ENCODE results near the gene ABCA12.

Gene ABCA12

DNA sequence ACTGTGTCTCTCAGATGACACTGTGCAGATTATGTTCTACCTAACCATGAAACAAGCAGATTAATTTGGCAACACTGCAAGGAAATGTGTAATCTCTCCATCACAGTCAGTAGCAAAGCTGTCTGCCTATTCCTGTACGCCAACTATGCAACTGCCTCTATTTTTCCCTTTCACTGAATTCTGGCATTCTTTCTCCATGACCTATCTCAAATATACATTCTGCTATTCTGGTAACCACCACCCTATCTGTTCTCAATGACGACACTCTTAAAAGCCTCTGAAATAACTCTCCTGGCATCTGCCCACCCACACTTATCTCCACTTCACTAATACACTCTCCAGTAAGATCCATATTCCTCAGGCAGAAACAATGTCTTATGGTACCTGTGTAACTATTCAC lies 78.7 kb downstream of the ABCA12 start:
- TF ChIP-seq, protein P1, sequence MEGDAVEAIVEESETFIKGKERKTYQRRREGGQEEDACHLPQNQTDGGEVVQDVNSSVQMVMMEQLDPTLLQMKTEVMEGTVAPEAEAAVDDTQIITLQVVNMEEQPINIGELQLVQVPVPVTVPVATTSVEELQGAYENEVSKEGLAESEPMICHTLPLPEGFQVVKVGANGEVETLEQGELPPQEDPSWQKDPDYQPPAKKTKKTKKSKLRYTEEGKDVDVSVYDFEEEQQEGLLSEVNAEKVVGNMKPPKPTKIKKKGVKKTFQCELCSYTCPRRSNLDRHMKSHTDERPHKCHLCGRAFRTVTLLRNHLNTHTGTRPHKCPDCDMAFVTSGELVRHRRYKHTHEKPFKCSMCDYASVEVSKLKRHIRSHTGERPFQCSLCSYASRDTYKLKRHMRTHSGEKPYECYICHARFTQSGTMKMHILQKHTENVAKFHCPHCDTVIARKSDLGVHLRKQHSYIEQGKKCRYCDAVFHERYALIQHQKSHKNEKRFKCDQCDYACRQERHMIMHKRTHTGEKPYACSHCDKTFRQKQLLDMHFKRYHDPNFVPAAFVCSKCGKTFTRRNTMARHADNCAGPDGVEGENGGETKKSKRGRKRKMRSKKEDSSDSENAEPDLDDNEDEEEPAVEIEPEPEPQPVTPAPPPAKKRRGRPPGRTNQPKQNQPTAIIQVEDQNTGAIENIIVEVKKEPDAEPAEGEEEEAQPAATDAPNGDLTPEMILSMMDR (IDR thresholded peaks at IDR 0.05; ENCODE audit: low read depth, low read length, poor library complexity, severe bottlenecking) = no peak
- TF ChIP-seq EZH2phosphoT487 (IDR thresholded peaks at IDR 0.05; ENCODE audit: borderline replicate concordance, low read length) = no peak
- Histone ChIP-seq H3K9me2 (replicated peaks; ENCODE audit: control insufficient read depth, low read length) (no peaks in the 10 kb centered on the region), H3K9me3 (ENCODE audit: control insufficient read depth, insufficient read depth, low read length) (no peaks in the 10 kb centered on the region), H3K4me1 (ENCODE audit: control insufficient read depth, low read length) (no peaks in the 10 kb centered on the region), H3F3A (ENCODE audit: control insufficient read depth, insufficient read depth) (no peaks in the 10 kb centered on the region), H3K27me3 (ENCODE audit: control insufficient read depth, low read length) (no peaks in the 10 kb centered on the region), H3K79me2 (ENCODE audit: control insufficient read depth, low read length) (no peaks in the 10 kb centered on the region), H3K4me2 (ENCODE audit: low read length) (no peak overlapping the region), H4K20me1 (ENCODE audit: control insufficient read depth, insufficient read depth, low read depth, low read length) (no peaks in the 10 kb centered on the region), H3K4me3 (ENCODE audit: low read length) (no peak overlapping the region), H3K36me3 (ENCODE audit: control insufficient read depth, low read length) (no peaks in the 10 kb centered on the region), H3K27ac (ENCODE audit: low read depth, low read length) (no peak overlapping the region)

DNA sequence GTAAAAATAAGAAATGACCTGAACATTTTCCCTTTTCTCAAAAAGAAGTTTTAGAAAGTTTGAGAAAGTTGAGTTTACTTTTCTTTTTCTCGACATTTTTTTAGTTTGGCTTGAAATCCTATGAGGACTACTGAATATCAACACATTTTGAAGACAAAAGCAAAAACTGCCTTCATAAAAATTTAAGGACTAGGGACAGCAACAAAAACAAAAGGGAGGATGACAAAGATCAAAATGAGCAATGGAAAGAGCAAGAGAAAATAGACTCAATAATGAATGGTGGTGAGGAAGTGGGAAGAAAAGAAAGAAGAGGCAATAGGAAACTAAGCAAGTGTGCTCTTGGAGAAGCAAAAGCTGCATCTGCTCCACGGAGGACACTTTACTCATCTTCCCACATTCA lies 82.5 kb downstream of the ABCA12 start:
- Histone ChIP-seq H3K9me3 (ENCODE audit: control insufficient read depth, insufficient read depth, low read length) (no peaks in the 10 kb centered on the region), H3K4me1 (ENCODE audit: control insufficient read depth, low read length) (no peaks in the 10 kb centered on the region), H3K4me2 (ENCODE audit: low read length) (no peak overlapping the region), H3K4me3 (ENCODE audit: low read length) (no peak overlapping the region), H4K20me1 (ENCODE audit: control insufficient read depth, insufficient read depth, low read depth, low read length) (no peaks in the 10 kb centered on the region), H3K27me3 (ENCODE audit: control insufficient read depth, low read length) (no peaks in the 10 kb centered on the region), H3K79me2 (ENCODE audit: control insufficient read depth, low read length) (no peaks in the 10 kb centered on the region), H3K36me3 (ENCODE audit: control insufficient read depth, low read length) (no peaks in the 10 kb centered on the region), H3F3A (ENCODE audit: control insufficient read depth, insufficient read depth) (no peaks in the 10 kb centered on the region), H3K9me2 (replicated peaks; ENCODE audit: control insufficient read depth, low read length) (no peaks in the 10 kb centered on the region), H3K27ac (ENCODE audit: low read depth, low read length) (no peak overlapping the region)
- TF ChIP-seq, protein P1 (IDR thresholded peaks at IDR 0.05; ENCODE audit: low read depth, low read length, poor library complexity, severe bottlenecking) = no peak
- no peak for TF ChIP-seq EZH2phosphoT487 (IDR thresholded peaks at IDR 0.05; ENCODE audit: borderline replicate concordance, low read length)

DNA sequence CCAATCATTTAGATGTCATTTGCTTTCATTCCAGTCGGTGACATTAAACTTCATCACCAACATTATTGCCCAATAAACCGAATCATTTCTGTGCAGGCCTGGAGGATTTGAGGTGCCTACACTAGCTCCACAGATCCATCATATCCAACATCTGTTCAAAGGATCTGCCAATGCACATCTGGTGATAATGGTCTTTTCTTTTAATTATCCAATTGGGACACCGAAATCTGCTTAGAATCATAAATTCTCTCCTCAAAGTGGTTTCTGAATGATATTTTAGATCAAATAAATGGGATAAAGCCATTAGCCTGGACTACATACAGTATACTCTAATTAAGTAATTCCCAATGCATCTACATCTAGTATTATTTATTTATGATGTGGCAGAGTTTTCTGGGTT lies 85.6 kb downstream of the ABCA12 start:
- TF ChIP-seq EZH2phosphoT487 (IDR thresholded peaks at IDR 0.05; ENCODE audit: borderline replicate concordance, low read length) = no peak
- Histone ChIP-seq H3K4me2 (ENCODE audit: low read length) (no peak overlapping the region), H3F3A (ENCODE audit: control insufficient read depth, insufficient read depth) (no peaks in the 10 kb centered on the region), H4K20me1 (ENCODE audit: control insufficient read depth, insufficient read depth, low read depth, low read length) (no peaks in the 10 kb centered on the region), H3K4me1 (ENCODE audit: control insufficient read depth, low read length) (no peaks in the 10 kb centered on the region), H3K36me3 (ENCODE audit: control insufficient read depth, low read length) (no peaks in the 10 kb centered on the region), H3K9me3 (ENCODE audit: control insufficient read depth, insufficient read depth, low read length) (no peaks in the 10 kb centered on the region), H3K9me2 (replicated peaks; ENCODE audit: control insufficient read depth, low read length) (no peaks in the 10 kb centered on the region), H3K4me3 (ENCODE audit: low read length) (no peak overlapping the region), H3K27me3 (ENCODE audit: control insufficient read depth, low read length) (no peaks in the 10 kb centered on the region), H3K27ac (ENCODE audit: low read depth, low read length) (no peak overlapping the region), H3K79me2 (ENCODE audit: control insufficient read depth, low read length) (no peaks in the 10 kb centered on the region)

DNA sequence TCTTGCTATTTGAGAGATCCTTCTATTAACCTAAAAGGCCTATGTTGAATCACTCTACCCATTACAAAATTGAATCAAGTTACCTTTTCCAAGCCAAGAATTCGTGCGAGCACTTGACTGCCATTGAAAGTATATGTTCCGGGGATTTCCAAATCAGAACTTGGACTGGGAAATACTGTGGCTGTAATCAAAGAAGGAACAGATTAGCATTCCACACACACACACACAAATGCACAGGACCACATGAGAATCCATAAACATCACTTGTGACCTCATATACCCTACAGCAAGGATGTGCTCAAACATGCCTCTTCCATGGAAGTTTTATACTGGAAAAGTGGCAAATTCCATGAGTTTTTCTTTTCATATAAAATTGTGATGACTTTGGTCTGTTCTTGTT lies 86.0 kb downstream of the ABCA12 start:
- Histone ChIP-seq H3F3A (ENCODE audit: control insufficient read depth, insufficient read depth) (no peaks in the 10 kb centered on the region), H3K4me3 (ENCODE audit: low read length) (no peak overlapping the region), H3K9me2 (replicated peaks; ENCODE audit: control insufficient read depth, low read length) (no peaks in the 10 kb centered on the region), H3K9me3 (ENCODE audit: control insufficient read depth, insufficient read depth, low read length) (no peaks in the 10 kb centered on the region), H3K4me1 (ENCODE audit: control insufficient read depth, low read length) (no peaks in the 10 kb centered on the region), H3K36me3 (ENCODE audit: control insufficient read depth, low read length) (no peaks in the 10 kb centered on the region), H3K79me2 (ENCODE audit: control insufficient read depth, low read length) (no peaks in the 10 kb centered on the region), H3K27me3 (ENCODE audit: control insufficient read depth, low read length) (no peaks in the 10 kb centered on the region), H3K4me2 (ENCODE audit: low read length) (no peak overlapping the region), H4K20me1 (ENCODE audit: control insufficient read depth, insufficient read depth, low read depth, low read length) (no peaks in the 10 kb centered on the region), H3K27ac (ENCODE audit: low read depth, low read length) (no peak overlapping the region)
- TF ChIP-seq, protein P1 (IDR thresholded peaks at IDR 0.05; ENCODE audit: low read depth, low read length, poor library complexity, severe bottlenecking) = no peak
- no peak for TF ChIP-seq EZH2phosphoT487 (IDR thresholded peaks at IDR 0.05; ENCODE audit: borderline replicate concordance, low read length)
